Posterior cingulate gyrus (tissue), 11 donors: Measurements from ENCODE around the gene ASTN2.

ENCODE experiments used
- DNase-seq, 10 donors: peaks; one replicate each; pipeline versions ENCODE4 v3.0.0 to v3.0.0-alpha.2; 2020 to 2021; ENCODE audit warnings: mixed read lengths in 3 of 10
- intact Hi-C: fragments of 100-400 bp; cut with DNase I; formaldehyde crosslinking; loops from one replicate; pipeline ENCODE4 v1.15.1; 2023

ASTN2 gene

GRCh38 chr9:117063721-117064471, 351.0 kb downstream of the ASTN2 start:
- no peak for DNase-seq
- intact Hi-C loops: no loop called here

- intact Hi-C loops: no loop called here
- no peak for DNase-seq
Measured at GRCh38 chr9:117060963-117061362, 353.9 kb downstream of the ASTN2 start.

GRCh38 chr9:117050007-117050406, 364.9 kb downstream of the ASTN2 start:
- no peak for DNase-seq
- intact Hi-C loops: no loop called here

- intact Hi-C loops: no loop called here
- no peak for DNase-seq
Measured at GRCh38 chr9:117046666-117047327, 368.1 kb downstream of the ASTN2 start.

- intact Hi-C loops: no loop called here
Measured at GRCh38 chr9:117044241-117044640, 370.6 kb downstream of the ASTN2 start.

GRCh38 chr9:117043159-117043558, 371.7 kb downstream of the ASTN2 start:
- intact Hi-C loops: no loop called here
- DNase-seq: no peak

More at GRCh38 chr9:117044241-117044640, 370.6 kb downstream of the ASTN2 start:
- DNase-seq: no peak

- intact Hi-C loops: no loop called here
- no peak for DNase-seq
Measured at GRCh38 chr9:117035546-117035945, 379.3 kb downstream of the ASTN2 start.

GRCh38 chr9:117034866-117035265, 380.0 kb downstream of the ASTN2 start:
- intact Hi-C loops: no loop called here
- no peak for DNase-seq

- intact Hi-C loops: no loop called here
- DNase-seq: no peak
Measured at GRCh38 chr9:117030254-117030768, 384.5 kb downstream of the ASTN2 start.

GRCh38 chr9:117029341-117029740, 385.5 kb downstream of the ASTN2 start:
- intact Hi-C loops: no loop called here
- no peak for DNase-seq

- no peak for DNase-seq
- intact Hi-C loops: no loop called here
Measured at GRCh38 chr9:117028103-117028858, 386.6 kb downstream of the ASTN2 start.

- intact Hi-C loops: no loop called here
- no peak for DNase-seq
Measured at GRCh38 chr9:117021906-117022305, 393.0 kb downstream of the ASTN2 start.

- no peak for DNase-seq
- intact Hi-C loops: no loop called here
Measured at GRCh38 chr9:117018966-117019617, 395.8 kb downstream of the ASTN2 start.

- DNase-seq: no peak
- intact Hi-C loops: no loop called here
Measured at GRCh38 chr9:117017414-117017985, 397.4 kb downstream of the ASTN2 start.

GRCh38 chr9:117014061-117014460, 400.8 kb downstream of the ASTN2 start:
- no peak for DNase-seq
- intact Hi-C loops: no loop called here

- no peak for DNase-seq
- intact Hi-C loops: no loop called here
Measured at GRCh38 chr9:117013440-117013995, 401.3 kb downstream of the ASTN2 start.

- no peak for DNase-seq
- intact Hi-C loops: no loop called here
Measured at GRCh38 chr9:117010061-117010460, 404.8 kb downstream of the ASTN2 start.

- intact Hi-C loops: no loop called here
- no peak for DNase-seq
Measured at GRCh38 chr9:117008876-117009275, 406.0 kb downstream of the ASTN2 start.

- intact Hi-C loops: no loop called here
- no peak for DNase-seq
Measured at GRCh38 chr9:117008461-117008860, 406.4 kb downstream of the ASTN2 start.

GRCh38 chr9:117002686-117003085, 412.2 kb downstream of the ASTN2 start:
- no peak for DNase-seq
- intact Hi-C loops: no loop called here
